ENCODE data around the gene ALPP.

- TF ChIP-seq, protein P1, sequence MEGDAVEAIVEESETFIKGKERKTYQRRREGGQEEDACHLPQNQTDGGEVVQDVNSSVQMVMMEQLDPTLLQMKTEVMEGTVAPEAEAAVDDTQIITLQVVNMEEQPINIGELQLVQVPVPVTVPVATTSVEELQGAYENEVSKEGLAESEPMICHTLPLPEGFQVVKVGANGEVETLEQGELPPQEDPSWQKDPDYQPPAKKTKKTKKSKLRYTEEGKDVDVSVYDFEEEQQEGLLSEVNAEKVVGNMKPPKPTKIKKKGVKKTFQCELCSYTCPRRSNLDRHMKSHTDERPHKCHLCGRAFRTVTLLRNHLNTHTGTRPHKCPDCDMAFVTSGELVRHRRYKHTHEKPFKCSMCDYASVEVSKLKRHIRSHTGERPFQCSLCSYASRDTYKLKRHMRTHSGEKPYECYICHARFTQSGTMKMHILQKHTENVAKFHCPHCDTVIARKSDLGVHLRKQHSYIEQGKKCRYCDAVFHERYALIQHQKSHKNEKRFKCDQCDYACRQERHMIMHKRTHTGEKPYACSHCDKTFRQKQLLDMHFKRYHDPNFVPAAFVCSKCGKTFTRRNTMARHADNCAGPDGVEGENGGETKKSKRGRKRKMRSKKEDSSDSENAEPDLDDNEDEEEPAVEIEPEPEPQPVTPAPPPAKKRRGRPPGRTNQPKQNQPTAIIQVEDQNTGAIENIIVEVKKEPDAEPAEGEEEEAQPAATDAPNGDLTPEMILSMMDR (IDR thresholded peaks at IDR 0.05), result no peak
- TF ChIP-seq POLR2A (IDR thresholded peaks at IDR 0.05), result no peak
Measured at GRCh38 chr2:232395586-232395985, 17.0 kb downstream of the ALPP start.
